NCI-H1048 (cell line): Measurements from ENCODE around the gene PLPP1.

ENCODE experiments used
- DNase-seq: peaks from one replicate; lab custom pipeline; 2025; lab: John Stamatoyannopoulos, UW

The PLPP1 gene

DNA sequence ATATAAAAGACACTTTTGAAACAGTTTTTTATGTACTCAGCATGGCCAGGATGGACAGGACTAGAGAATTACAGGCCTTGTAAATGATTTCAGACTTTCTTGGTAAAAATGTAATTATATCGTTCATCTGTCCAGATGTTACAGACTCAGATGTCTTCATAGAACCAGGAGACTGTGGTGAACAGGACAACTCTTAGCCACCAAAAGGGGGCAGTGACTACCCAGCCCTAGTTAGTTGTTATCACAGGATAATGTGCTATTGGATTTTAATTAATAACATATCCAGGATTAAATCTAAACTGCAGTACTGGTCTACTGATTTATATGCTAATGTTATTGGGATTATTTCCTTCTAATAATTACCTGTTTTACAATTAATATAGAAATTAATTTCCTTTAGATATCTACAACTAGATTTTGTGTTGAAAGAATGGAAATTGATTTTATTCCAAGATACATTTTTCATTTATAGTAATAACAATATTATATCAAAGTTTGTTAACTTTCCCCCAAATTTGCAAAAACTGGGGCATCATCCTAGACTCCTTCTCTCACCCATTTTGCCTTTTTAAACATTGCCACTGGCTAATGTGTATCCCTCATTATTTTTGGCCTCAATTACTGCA is 127.6 kb downstream of the PLPP1 start:
- DNase-seq, result no peak

DNA sequence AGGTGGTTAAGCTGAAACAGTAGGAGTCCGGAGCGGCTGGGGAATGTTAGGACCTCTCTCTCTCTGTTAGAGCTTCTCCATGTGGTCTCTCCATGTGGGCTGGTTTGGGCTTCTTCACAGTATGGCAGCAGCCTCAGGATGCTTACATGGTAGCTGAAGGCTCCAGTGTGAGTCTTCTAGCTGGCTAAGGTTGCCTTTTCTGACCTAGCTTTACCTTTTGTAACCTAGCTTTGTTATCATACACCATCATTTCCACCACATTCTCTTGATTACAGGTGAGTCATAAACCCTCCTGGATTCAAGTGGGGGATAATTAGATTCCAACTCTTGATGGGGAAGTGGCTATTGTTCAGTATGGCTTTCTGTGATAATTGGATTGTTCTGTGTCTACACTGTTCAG is 128.5 kb downstream of the PLPP1 start:
- DNase-seq, result no peak

DNA sequence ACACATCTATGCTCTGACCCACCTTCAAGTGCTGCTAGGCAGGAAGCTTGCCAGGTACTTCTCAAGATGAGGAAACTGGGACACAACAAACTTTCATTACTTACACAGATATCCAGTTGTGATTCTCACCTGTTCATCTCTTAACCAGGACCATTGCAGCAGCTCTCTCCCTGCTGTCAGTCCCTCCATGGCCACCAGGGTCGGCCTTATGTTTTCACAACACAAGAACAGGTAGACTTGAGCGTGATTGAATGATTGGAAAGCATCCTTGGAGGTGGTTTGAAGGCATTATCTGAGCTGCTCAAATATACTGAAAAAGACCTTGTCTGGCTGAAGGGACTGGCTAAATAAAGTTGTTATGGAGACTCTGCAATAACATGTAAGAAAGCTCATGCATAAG is 132.6 kb downstream of the PLPP1 start:
- DNase-seq, result no peak

DNA sequence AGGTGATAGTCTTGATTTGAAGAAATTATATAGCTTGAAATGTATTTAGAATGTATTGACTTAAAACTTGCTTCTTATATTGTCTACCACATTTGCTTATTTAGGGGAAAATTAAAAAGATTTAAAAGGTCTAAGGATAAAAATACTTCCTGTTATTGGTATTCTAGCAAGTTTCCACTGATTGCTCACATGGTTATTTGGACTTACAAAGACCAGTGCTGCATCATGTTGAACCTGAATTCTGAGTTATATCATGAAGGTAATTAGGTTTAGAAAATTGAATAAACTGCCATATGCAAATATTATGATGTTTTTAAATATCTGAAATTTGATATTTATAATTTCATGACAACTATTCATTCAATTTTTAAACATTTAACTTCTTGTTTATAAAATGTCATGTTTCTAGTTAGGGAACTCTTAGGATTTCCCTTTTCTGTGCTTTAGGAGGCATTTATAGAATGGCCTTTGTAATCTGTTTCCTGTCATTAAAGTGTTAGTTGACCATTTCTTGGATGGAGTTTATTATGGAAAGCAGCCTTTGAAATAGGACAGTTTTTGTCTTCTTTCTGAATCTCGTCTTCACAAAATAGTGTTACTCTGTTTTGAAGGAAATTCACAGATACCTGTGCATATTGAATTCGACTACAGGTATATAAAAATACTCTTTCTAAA is 141.1 kb downstream of the PLPP1 start:
- DNase-seq, result no peak

DNA sequence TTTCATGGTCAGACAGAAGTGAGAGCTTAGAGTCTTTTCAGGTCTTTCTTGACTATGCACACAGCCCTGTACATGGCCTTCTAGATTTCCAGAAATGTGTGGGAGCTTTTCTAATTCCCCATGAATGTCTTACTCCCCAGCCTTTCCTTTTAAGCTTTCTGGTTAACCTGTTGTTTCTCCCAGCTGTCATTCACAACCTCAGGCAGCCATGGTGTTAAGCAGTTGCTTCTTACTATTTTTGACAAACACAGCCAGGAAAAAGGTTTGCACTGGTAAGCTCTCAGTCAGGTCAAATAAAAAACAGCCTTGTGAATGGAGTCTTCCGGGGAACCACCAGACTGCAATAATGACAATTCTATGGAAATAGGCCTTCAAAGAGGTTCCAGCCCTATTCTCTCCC is 142.1 kb downstream of the PLPP1 start:
- no peak for DNase-seq

DNA sequence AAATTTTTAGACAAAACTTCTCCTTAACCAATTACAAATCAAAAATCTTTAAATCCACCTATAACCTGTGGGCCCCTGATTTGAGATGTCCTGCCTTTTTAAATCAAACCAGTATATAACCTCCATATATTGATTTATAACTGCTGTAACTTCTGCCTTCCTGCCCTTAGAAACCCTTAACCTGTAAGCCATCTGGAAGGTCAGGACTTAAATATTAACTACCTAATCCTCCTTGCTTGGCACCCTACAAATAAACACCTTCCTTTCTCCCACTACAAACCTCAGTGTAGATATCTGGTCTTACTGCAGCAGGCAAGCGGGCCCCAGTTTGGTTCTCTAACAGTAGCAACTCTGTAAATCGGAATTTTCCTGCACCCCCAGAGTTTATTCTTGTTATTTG is 143.1 kb downstream of the PLPP1 start:
- DNase-seq, result no peak

DNA sequence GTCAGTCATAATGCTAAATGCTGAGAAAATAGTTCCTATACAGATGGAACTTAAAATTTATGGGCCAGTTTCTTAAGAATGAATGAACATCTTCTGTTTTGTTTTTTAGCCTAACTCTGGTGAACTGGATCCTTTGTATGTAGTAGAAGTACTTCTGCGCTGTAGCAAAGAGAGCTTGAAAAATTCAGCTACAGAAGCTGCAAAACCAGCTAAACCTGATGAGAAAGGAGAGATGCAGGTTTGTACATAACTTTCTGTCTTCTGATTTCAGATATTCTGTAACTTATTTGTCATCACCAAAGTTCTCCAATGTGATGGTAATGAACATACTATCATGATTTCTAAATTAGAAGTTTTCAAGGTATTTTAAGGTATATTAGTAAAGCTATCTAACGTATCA is 146.9 kb downstream of the PLPP1 start:
- no peak for DNase-seq

DNA sequence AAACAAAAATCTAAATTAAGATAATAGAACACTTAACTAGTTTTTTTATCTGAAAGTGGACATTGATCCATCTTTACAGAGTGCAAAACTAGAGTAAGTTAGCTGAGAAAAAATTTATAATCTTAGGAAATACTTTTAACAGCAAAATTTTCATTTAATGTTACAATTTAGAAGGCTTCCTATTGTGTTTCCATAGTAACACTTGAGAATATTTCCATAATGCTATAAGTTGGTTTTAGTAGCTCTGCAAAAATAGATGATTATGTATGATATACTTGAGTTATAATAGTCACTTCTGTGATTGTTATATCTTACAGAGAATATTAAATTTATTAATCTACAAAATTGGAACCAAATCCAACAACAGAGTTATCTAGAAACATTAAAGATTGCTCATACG is 148.4 kb downstream of the PLPP1 start:
- DNase-seq, result no peak

DNA sequence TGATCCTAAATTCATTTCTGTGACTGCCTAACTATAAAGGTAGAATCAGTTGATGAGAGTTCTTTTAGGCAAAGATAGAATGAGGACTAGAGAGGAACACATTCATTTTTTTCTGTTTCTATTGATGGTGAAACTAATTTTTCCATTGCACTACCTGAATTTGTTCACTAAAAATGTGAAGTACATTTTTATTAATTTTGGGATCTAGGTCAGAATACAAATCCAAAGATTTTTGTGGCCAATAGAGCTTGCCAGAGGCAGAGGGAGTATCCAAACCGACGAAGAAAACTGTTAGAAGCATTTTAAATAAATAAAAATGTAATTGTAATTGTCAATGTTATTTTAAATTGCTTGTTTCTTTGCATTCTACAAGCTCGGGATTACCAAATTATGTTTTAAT is 148.9 kb downstream of the PLPP1 start:
- no peak for DNase-seq

DNA sequence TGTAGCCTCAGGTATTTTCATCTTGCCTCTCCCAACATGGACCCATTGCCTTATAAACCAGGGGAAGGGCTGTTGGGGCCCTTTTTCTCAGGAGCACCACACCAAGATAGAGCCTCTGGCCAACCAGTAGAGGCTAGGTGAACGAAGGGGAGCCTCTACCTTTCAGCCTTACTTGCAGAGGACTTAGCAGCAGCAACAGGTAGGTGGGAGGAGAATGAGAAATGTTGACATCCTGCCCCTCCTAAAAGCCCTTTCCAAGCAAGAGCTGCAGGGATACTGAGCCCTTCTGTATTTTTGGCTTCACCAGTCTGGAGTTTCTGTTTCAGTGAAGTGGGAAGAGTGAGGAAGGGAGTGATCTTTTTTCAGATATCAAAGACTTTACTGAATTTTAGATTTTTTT is 149.5 kb downstream of the PLPP1 start:
- DNase-seq, result no peak

DNA sequence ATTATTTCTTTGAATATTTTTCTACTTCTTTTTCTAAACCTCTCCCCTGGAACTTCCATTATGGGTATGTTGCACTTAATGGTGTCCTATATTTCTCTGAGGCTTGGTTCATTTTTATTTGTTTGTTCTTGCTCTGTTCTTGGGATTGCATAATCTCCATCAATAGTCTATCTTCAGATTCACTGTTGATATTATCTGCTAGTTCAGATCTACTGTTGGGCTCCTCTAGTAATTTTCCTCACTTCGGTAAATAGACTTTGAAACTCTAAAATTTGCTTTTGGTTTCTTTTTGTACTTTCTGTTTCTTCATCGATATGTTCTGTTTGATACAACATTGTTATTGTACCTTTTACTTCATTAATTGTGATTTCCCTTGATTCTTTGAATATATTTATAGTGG is 150.7 kb downstream of the PLPP1 start:
- no peak for DNase-seq

DNA sequence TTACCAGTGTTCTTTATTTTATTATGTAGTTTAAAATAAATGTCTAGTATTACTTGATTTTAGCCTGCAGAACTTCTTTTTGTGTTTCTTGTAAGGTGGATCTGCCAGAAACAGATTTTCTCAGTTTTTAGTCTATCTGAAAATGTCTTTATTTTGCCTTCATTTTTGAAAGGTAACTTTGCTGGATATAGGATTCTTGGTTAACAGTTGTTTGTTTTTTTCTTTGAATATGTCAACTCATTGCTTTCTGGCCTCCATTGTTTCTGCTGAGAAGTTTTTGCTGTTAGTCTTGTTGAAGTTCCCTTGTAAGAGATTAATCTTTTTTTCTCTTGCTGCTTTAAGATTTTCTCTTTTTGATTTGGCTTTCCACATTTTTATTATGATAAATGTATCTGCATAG is 151.5 kb downstream of the PLPP1 start:
- DNase-seq, result no peak

DNA sequence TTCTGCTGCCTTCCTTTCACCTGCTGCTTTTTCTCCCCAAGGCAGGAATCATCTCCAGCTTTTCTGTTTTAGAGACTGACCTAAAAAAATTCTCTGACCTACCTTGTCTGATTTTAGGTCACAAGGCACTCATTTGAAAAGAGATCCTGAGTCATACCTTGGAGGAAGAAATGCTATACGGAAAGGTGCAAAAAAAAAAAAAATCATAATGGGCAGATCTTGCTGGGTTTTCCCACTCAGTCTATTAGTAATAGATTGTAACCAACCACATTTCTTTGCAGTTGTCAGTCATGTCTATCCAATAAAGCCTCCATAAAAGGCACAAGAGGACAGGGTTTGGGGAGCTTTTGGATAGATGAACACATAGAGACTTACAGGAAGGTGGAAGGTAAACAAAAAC is 157.0 kb downstream of the PLPP1 start:
- DNase-seq, result no peak
